DND-41 (cell line): ENCODE results near the gene IGFBP6.
"Not testable (repeated sequence)": the region's sequence is repeated elsewhere in the genome, so short reads cannot be mapped to it uniquely, and the experiment has no call there.

Source experiments
- ATAC-seq: fragments of 200-7000 bp; cut with Tn5 transposase; 3 replicates; pipeline ENCODE4 v1.9.1; 2021; ENCODE audit warnings: low read depth; ENCODE audit not compliant: insufficient read depth
- DNase-seq: peaks from one replicate; pipeline ENCODE4 v3.0.0-alpha.2; 2020
- H2AFZ ChIP-seq: 2 replicates; pipeline ENCODE4 v1.6.0; 2012; ENCODE audit warnings: low read depth, low read length
- H3K27ac ChIP-seq: 2 replicates; pipeline ENCODE4 v1.5.1; 2012; ENCODE audit warnings: low read length, inconsistent platforms
- H3K27me3 ChIP-seq: fragments of 200-600 bp; sonication (generic); 2 replicates; pipeline ENCODE4 v1.6.0; 2012; ENCODE audit warnings: low read length, mild to moderate bottlenecking, inconsistent platforms; ENCODE audit not compliant: insufficient read depth, poor library complexity
- H3K36me3 ChIP-seq: 2 replicates; pipeline ENCODE4 v1.5.1; 2012; ENCODE audit warnings: low read length, inconsistent platforms; ENCODE audit not compliant: insufficient read depth
- H3K4me1 ChIP-seq: 2 replicates; pipeline ENCODE4 v1.5.1; 2012; ENCODE audit warnings: mild to moderate bottlenecking, low read length; ENCODE audit not compliant: insufficient read depth
- H3K4me2 ChIP-seq: 2 replicates; pipeline ENCODE4 v1.6.0; 2012; ENCODE audit warnings: mild to moderate bottlenecking, moderate library complexity, low read length, inconsistent platforms; ENCODE audit not compliant: insufficient read depth
- H3K4me3 ChIP-seq, 2 experiments: fragments of 200-600 bp in 1 of 2; shearing (Covaris generic) in 1 of 2; 2 replicates each; pipeline ENCODE4 v1.5.1; 2012 to 2016; ENCODE audit warnings: inconsistent platforms in 2 of 2, low read length in 2 of 2, mild to moderate bottlenecking in 2 of 2, low read depth in 1 of 2, moderate library complexity in 1 of 2
- H3K79me2 ChIP-seq: 2 replicates; pipeline ENCODE4 v1.6.0; 2012; ENCODE audit warnings: low read length, inconsistent platforms; ENCODE audit not compliant: insufficient read depth
- H3K9ac ChIP-seq: 2 replicates; pipeline ENCODE4 v1.6.0; 2012; ENCODE audit warnings: low read depth, mild to moderate bottlenecking, inconsistent platforms, low read length, moderate library complexity
- H3K9me3 ChIP-seq: 2 replicates; pipeline ENCODE4 v1.5.1; 2012; ENCODE audit warnings: low read length, moderate library complexity, mild to moderate bottlenecking, inconsistent platforms; ENCODE audit not compliant: insufficient read depth, severe bottlenecking
- H4K20me1 ChIP-seq: 2 replicates; pipeline ENCODE4 v1.6.0; 2012; ENCODE audit warnings: low read length; ENCODE audit not compliant: insufficient read depth
- CTCF ChIP-seq: IDR thresholded peaks from 2 replicates; pipeline ENCODE4 v1.5.1; 2012; ENCODE audit warnings: borderline replicate concordance, low read length, moderate library complexity, mild to moderate bottlenecking; ENCODE audit not compliant: poor library complexity, severe bottlenecking; ENCODE audit errors: extremely low read depth
- EZH2 ChIP-seq: IDR thresholded peaks from 3 replicates; pipeline ENCODE4 v1.6.1; 2012; ENCODE audit warnings: borderline replicate concordance, low read depth, mild to moderate bottlenecking, moderate library complexity, low read length, inconsistent platforms; ENCODE audit not compliant: severe bottlenecking

The IGFBP6 gene

GRCh38 chr12:53091756-53092155, 5.7 kb upstream of the IGFBP6 start:
- H3K36me3 ChIP-seq, result no peaks in the 10 kb centered on the region
- TF ChIP-seq EZH2 (no peak), CTCF (no peak)
- H3K79me2 ChIP-seq, result no peaks in the 10 kb centered on the region
- no peak overlapping the region for H2AFZ ChIP-seq
- no peak overlapping the region for H3K4me3 ChIP-seq
- no peaks in the 10 kb centered on the region for H3K4me1 ChIP-seq
- no peak overlapping the region for H3K9ac ChIP-seq
- DNase-seq (no peak), ATAC-seq (no peak)
- H3K27ac ChIP-seq, result no peak overlapping the region
- H3K9me3 ChIP-seq, result no peaks in the 10 kb centered on the region
- no peaks in the 10 kb centered on the region for H4K20me1 ChIP-seq
- H3K4me2 ChIP-seq, result no peak overlapping the region
- H3K27me3 ChIP-seq, result peaks cover 28% of the 10 kb centered on the region

GRCh38 chr12:53093777-53094393, 3.6 kb upstream of the IGFBP6 start:
- DNase-seq (no peak), ATAC-seq (no peak)
- Histone ChIP-seq H3K36me3 (no peaks in the 10 kb centered on the region), H3K9me3 (no peaks in the 10 kb centered on the region), H3K9ac (no peak overlapping the region), H3K4me3 (no peak overlapping the region), H2AFZ (no peak overlapping the region), H3K4me1 (peaks cover 16% of the 10 kb centered on the region), H3K27me3 (peaks cover 44% of the 10 kb centered on the region), H4K20me1 (0 out of 2 replicates have a peak, but pooled peaks cover 2% of the 10 kb centered on the region), H3K27ac (no peak overlapping the region), H3K4me2 (no peak overlapping the region), H3K79me2 (no peaks in the 10 kb centered on the region)
- TF ChIP-seq CTCF (no peak), EZH2 (no peak)

- Histone ChIP-seq H3K27me3 (peaks cover 49% of the 10 kb centered on the region), H3K4me1 (peaks cover 20% of the 10 kb centered on the region), H3K4me3 (no peak overlapping the region), H3K79me2 (no peaks in the 10 kb centered on the region), H2AFZ (no peak overlapping the region), H3K27ac (no peak overlapping the region), H4K20me1 (peaks cover 7% of the 10 kb centered on the region; the same call in 1 of the 2 replicates), H3K4me2 (no peak overlapping the region), H3K9me3 (no peaks in the 10 kb centered on the region), H3K9ac (no peak overlapping the region), H3K36me3 (no peaks in the 10 kb centered on the region)
- TF ChIP-seq EZH2 (no peak), CTCF (no peak)
- ATAC-seq (no peak), DNase-seq (no peak)
Measured at GRCh38 chr12:53094394-53094787, 3.1 kb upstream of the IGFBP6 start.

GRCh38 chr12:53094796-53095595, 2.5 kb upstream of the IGFBP6 start:
- H2AFZ ChIP-seq, H3K4me2 ChIP-seq, H3K4me3 ChIP-seq, H3K36me3 ChIP-seq, H3K9ac ChIP-seq, H3K79me2 ChIP-seq, DNase-seq, H3K9me3 ChIP-seq, H3K27ac ChIP-seq, ATAC-seq, H4K20me1 ChIP-seq: not testable (repeated sequence)
- H3K27me3 ChIP-seq, result peaks cover 49% of the 10 kb centered on the region
- peaks cover 20% of the 10 kb centered on the region for H3K4me1 ChIP-seq

GRCh38 chr12:53095596-53095895, 1.9 kb upstream of the IGFBP6 start:
- H2AFZ ChIP-seq, H4K20me1 ChIP-seq, H3K36me3 ChIP-seq, H3K79me2 ChIP-seq, H3K27ac ChIP-seq, DNase-seq, ATAC-seq, H3K9ac ChIP-seq, H3K4me2 ChIP-seq, H3K9me3 ChIP-seq, H3K4me3 ChIP-seq: not testable (repeated sequence)
- Histone ChIP-seq H3K4me1 (peaks cover 20% of the 10 kb centered on the region), H3K27me3 (peaks cover 44% of the 10 kb centered on the region)
